ENCODE measurements around the gene CCDC24. TPM values are rescaled to one million over a fixed set of nuclear protein-coding genes. Genes with fewer than 3 reads are reported as not detected.
A peak's percentile ranks its signal among the peaks of the same experiment; 100 is the strongest.

CCDC24 gene
- total and polyA plus RNA-seq, 7 donors = 0.83 to 3.9 (median 1.7) TPM

DNA sequence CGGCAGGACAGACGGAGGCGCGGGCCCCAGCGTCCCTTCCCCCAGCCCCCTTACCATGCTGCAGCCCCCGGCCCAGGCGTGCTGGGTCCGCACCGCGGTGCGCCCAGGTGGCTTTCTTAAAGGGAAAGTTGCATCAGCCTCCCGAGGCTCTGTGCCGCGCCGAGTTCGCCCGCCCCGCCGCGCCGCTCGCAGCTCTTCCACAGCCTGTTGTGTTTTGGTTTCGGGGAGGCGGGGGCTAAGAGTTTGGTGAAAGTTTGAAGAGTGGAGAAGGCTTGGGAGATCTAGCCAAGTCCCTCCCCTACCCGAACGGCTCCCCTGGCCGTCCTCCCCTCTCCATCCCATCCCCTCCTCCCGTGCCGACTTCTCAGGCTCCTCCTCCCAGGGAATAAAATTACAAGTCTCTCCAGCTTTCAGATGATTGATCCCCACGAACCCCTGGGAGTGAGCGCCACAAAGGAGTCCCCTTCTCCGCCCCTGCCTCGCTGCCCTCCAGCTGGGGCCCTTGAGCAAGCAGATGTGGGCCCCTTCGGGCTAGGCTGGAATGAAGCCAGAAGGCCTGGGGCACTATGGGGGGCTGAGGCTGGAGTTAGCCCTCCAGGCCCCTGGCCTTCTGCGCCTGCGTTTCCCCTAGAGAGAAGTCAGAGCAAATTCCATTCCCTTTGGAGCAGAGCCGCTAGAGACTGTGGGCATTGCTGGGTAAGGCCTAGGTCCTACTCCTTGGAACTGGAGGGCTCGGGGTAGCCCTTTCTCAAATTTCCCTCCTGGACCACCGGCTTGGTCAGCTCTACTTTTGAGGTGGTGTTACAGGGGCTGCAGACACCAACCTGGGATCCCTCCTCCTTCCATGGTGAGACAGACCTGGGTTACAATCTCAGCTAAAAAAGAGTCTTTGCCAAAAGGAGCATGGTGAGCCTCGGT, 40.1 kb downstream of the CCDC24 start, which contains the start of gene SLC6A9:
Gene SLC6A9, minus strand, starts transcription at position 211 of the 918 bp plus-strand sequence. CDS start 7,185 bp downstream, outside the sequence.
- peaks cover 19% of the 10 kb centered on the region for H3K4me1 ChIP-seq
- no peaks in the 10 kb centered on the region for H3K27me3 ChIP-seq (ENCODE audit: insufficient read depth in 3 of 3, low read length in 2 of 3)
- 17 to 20% (median 18%) methylated on average over 38 to 40 of the region's 40 CpGs for WGBS, 3 donors
- peak within 1 kb of the TSS; percentile 91 for H3K27ac ChIP-seq
- peak within 1 kb of the TSS; percentile 88 for H3K4me3 ChIP-seq
- intact Hi-C loops (cut with DNase I) = loop anchor here in 1 of 2 donors (10.0 kb wide), 1 partner anchor 267 kb away; no protein-coding TSS in a partner anchor
- H3K9me3 ChIP-seq = no peaks in the 10 kb centered on the region
- DNase-seq = peak in 1 of 2 donors; percentile 31
- ATAC-seq = peak in 1 of 4 donors; percentile 2
- no peak for TF ChIP-seq CTCF (IDR thresholded peaks at IDR 0.05)
- H3K36me3 ChIP-seq (ENCODE audit: insufficient read depth in 1 of 2, low read depth in 1 of 2) = no peaks in the 10 kb centered on the region

- Histone ChIP-seq H3K4me1 (peaks cover 24% of the 10 kb centered on the region), H3K36me3 (ENCODE audit: insufficient read depth in 1 of 2, low read depth in 1 of 2) (no peaks in the 10 kb centered on the region), H3K27me3 (ENCODE audit: insufficient read depth in 3 of 3, low read length in 2 of 3) (no peaks in the 10 kb centered on the region), H3K4me3 (no peak overlapping the region), H3K9me3 (no peaks in the 10 kb centered on the region), H3K27ac (no peak overlapping the region)
- DNase-seq = no peak
- no peak for ATAC-seq
- WGBS, 3 donors = 34 to 63% (median 43%) methylated on average over 6 of the region's 6 CpGs
- intact Hi-C loops (cut with DNase I) = loop anchor here in 1 of 2 donors (10.0 kb wide), 1 partner anchor 267 kb away; no protein-coding TSS in a partner anchor
- TF ChIP-seq CTCF (IDR thresholded peaks at IDR 0.05) = no peak
Observed at GRCh38 chr1:44032170-44032790, 40.9 kb downstream of the CCDC24 start.

- ATAC-seq (no peak), DNase-seq (no peak)
- no peaks in the 10 kb centered on the region for H3K9me3 ChIP-seq
- TF ChIP-seq CTCF (IDR thresholded peaks at IDR 0.05) = no peak
- H3K27ac ChIP-seq = no peak overlapping the region
- 86 to 90% (median 90%) methylated on average over 8 of the region's 8 CpGs for WGBS, 3 donors
- H3K36me3 ChIP-seq (ENCODE audit: insufficient read depth in 1 of 2, low read depth in 1 of 2) = no peaks in the 10 kb centered on the region
- H3K4me1 ChIP-seq = peaks cover 24% of the 10 kb centered on the region
- no peaks in the 10 kb centered on the region for H3K27me3 ChIP-seq (ENCODE audit: insufficient read depth in 3 of 3, low read length in 2 of 3)
- no peak overlapping the region for H3K4me3 ChIP-seq
- intact Hi-C loops (cut with DNase I) = loop anchor here in 1 of 2 donors (10.0 kb wide), 1 partner anchor 268 kb away; no protein-coding TSS in a partner anchor
Observed at GRCh38 chr1:44033041-44033575, 41.7 kb downstream of the CCDC24 start.

GRCh38 chr1:44033756-44034155, 42.4 kb downstream of the CCDC24 start:
- H3K27me3 ChIP-seq (ENCODE audit: insufficient read depth in 3 of 3, low read length in 2 of 3) = no peaks in the 10 kb centered on the region
- intact Hi-C loops (cut with DNase I) = loop anchor here in 1 of 2 donors (10.0 kb wide), 1 partner anchor 269 kb away; no protein-coding TSS in a partner anchor
- H3K27ac ChIP-seq = no peak overlapping the region
- no peaks in the 10 kb centered on the region for H3K36me3 ChIP-seq (ENCODE audit: insufficient read depth in 1 of 2, low read depth in 1 of 2)
- no peak overlapping the region for H3K4me3 ChIP-seq
- peaks cover 24% of the 10 kb centered on the region for H3K4me1 ChIP-seq
- H3K9me3 ChIP-seq = no peaks in the 10 kb centered on the region
- ATAC-seq (no peak), DNase-seq (no peak)
- TF ChIP-seq CTCF (IDR thresholded peaks at IDR 0.05) = no peak
- 61 to 71% (median 62%) methylated on average over 8 of the region's 8 CpGs for WGBS, 3 donors

Data from psoas muscle (tissue), 8 donors.